ENCODE measurements around the gene ANKRD52.
A peak's percentile ranks its signal among the peaks of the same experiment; 100 is the strongest.
"Not testable (repeated sequence)": the region's sequence is repeated elsewhere in the genome, so short reads cannot be mapped to it uniquely, and the experiment has no call there.

The ANKRD52 gene

DNA sequence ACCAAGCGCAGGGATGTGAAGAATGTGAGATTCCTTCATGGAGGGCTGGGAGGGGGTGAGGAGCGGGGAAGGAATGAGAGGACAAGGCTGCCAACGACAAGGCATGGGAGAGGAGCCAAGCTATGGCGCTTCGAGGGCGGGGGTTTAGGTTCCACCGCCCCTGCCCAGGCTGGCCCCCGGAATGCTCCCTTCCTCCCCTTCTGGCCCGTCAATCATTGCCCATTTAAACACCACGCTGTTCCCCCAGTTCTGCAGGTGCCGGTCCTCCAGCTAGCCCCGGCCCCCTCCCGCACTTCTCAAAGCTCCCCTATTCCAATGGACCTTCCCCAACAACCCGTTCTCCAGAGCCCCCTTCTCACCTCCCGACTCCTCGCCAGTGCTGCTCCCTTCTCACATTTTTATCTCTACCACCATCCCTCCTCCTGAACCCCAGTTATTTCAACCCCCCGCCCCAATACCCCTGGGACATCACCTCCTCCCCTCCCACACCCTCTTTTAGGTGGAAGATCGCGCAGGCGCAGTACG lies 36.9 kb downstream of the ANKRD52 start:
- peak; percentile 56 for DNase-seq
- in situ Hi-C loops (cut with MboI; ENCODE audit: low pct_unique_long_range_greater_than_20kb, low sequenced_read_pairs) = no loop called here

DNA sequence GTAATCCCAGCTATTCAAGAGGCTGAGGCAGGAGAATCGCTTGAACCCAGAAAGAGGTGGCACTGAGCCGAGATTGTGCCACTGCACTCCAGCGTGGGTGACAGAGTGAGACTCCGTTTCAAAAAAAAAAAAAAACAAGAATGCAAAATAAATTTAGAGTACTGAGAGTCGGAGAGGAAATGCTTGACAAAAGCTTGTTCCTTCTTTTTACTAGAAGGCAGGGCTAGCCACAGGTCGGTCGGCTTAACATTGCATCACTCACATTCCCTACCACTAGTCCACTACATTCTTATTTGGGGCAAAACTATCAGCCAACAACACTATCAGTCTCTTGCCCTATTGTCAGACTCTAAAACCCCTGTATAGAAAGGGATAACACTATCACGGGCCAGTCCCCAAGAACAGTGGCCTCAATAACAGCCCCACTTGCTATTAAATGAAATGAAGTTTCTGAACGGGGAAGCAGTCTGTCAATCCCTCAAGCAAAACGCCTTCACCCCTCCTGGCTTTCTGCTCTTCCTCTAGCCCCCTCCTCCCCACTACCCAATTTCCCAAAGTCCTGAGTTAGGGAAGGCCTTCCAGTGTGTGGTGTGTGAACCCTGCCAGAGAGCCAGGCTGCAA lies 37.5 kb downstream of the ANKRD52 start:
- in situ Hi-C loops (cut with MboI; ENCODE audit: low pct_unique_long_range_greater_than_20kb, low sequenced_read_pairs) = no loop called here
- peak; percentile 85 for DNase-seq

DNA sequence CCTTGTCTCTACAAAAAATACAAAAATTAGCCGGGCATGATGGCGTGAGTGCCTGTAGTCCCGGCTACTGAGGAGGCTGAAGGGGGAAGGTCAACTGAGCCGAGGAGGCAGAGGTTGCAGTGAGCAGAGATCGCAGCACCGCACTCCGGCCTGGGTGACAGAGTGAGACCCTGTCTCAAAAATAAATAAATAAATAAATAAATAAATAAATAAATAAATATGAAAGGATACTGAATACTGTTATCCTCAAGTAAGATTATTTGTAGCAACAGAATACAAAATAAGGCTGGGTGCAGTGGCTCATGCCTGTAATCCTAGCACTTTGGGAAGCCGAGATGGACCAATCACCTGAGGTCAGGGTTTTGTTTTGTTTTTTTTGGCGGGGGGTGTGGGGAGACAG lies 38.3 kb downstream of the ANKRD52 start:
- DNase-seq = no peak
- in situ Hi-C loops (cut with MboI; ENCODE audit: low pct_unique_long_range_greater_than_20kb, low sequenced_read_pairs) = no loop called here

DNA sequence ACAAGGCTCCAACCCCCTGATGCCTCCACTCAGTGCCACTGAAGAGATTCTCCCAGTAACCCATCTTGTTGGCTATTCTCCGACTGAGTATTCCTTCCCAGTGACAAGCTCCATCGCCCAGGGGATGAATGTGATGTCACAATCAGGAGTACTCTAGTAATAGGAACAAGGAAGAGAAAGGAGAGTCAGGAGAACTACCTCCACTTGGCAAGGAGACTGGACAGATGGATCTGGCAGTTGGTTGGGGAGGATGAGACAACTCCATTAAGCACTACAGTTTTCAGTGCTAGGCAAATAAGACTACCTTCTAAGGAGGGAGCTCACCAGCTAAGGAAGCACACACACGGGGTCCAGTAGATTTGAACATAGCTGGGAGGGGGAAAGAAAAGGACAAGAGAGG lies 41.7 kb downstream of the ANKRD52 start:
- DNase-seq = no peak
- in situ Hi-C loops (cut with MboI; ENCODE audit: low pct_unique_long_range_greater_than_20kb, low sequenced_read_pairs) = no loop called here

DNA sequence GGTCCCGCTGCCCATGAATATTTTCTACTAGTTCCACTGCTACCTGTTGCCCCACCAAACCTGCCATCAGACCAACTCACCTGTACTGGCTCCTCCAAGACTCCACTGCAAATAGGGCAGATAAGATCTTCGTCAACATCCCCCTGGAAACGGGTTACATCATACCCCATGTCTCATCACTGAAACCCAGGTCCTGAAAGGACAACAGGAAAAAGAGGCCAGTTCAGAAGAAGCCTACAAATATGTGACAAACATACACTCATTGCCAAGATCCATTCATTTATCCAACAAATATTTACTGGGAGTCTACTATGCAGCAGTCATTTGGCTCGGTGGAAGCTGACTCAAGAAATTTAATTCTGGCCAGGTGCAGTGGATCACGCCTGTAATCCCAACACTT lies 44.3 kb downstream of the ANKRD52 start:
- DNase-seq = no peak
- in situ Hi-C loops (cut with MboI; ENCODE audit: low pct_unique_long_range_greater_than_20kb, low sequenced_read_pairs) = no loop called here

DNA sequence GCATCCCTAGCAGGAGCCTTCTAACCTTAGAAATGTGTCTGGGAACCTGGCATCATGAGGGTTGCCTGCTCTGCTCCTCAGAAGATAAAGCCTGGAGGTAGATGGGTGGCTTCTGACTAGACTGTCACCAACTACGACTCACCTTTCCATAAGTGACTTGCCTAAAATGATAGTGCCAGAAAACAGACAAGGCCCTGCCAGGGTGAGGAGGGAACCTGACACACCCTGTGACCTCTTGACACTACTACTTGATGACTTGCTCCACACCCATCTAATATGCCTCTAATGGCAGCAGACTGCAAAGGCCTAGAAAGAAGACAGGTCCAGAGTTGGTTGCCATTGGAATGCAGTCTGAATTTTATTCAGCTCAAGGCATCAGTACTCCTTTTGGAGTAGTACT lies 45.8 kb downstream of the ANKRD52 start:
- no peak for DNase-seq
- in situ Hi-C loops (cut with MboI; ENCODE audit: low pct_unique_long_range_greater_than_20kb, low sequenced_read_pairs) = no loop called here

DNA sequence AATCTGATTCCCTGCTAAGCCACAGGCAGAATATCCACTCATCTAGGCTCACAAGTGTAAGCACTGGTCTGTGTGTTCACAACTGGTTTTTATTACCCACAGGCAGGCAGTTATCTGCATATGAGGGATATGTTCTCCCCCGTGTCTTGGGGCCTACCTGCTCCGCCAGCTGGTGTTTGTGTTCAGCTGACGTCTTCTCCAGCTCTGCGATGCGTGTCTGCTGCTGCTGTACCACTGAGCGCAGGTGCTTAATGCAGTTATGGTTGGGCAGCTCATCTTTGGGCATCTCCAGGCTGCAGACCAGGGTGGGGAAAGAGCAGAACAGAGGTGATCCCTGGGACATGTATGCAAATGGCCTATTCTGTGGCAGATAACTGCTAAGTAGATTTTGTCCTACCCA lies 50.2 kb downstream of the ANKRD52 start:
- in situ Hi-C loops (cut with MboI; ENCODE audit: low pct_unique_long_range_greater_than_20kb, low sequenced_read_pairs) = no loop called here
- DNase-seq = no peak

DNA sequence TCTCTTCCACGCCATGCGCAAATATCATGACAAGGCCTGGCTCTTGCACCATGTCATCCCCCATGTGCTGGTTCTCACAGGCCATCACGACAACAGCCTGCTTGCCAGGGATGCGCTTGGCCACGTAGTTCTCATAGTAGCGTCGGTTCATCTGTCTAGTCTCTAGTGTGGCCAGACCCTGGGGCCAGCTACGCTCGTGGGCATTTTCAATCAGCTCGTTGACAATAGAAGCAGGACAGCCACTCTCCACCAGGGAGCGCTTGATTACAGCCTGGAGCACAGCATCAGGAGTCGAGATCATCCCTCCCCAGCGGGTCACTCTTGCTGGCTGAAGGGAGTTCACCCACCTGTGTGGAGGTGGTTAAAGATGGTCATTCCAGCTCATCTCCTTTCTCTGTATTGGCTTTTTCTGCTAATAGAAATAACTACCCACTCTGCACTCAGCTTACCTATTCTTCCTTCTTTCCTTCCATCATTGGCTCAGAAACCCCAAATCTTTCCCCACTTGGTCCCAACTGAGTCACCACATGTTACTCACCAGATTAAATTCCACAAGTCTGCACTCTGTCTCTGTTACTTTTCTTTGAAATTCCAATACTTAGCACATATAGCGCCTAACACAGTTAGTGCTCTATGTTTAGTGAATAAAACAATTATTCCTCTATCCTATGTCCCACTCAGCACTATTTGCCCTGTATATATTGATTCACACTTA lies 51.6 kb downstream of the ANKRD52 start:
- peak; percentile 56 for DNase-seq
- in situ Hi-C loops (cut with MboI; ENCODE audit: low pct_unique_long_range_greater_than_20kb, low sequenced_read_pairs) = no loop called here

DNA sequence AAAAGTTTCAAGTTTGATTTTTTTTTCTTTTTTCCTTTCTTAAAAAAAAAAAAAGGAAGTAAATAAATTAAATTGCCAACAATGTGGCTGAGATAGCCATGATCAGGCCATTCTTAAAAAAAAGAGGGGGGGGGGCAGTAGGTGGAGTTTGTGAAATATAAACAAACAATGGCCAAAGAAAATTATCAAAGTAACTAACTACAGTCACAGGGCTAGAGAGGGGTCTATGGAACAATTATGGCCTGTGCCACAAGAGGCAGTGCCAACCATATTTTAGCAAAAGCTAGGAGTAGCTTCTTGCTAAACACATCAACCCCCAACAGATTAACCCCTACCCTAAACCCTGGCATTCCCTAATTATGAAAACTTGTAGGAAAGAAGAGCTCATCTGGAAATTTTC lies 52.7 kb downstream of the ANKRD52 start:
- in situ Hi-C loops (cut with MboI; ENCODE audit: low pct_unique_long_range_greater_than_20kb, low sequenced_read_pairs) = no loop called here
- DNase-seq = peak; percentile 9

DNA sequence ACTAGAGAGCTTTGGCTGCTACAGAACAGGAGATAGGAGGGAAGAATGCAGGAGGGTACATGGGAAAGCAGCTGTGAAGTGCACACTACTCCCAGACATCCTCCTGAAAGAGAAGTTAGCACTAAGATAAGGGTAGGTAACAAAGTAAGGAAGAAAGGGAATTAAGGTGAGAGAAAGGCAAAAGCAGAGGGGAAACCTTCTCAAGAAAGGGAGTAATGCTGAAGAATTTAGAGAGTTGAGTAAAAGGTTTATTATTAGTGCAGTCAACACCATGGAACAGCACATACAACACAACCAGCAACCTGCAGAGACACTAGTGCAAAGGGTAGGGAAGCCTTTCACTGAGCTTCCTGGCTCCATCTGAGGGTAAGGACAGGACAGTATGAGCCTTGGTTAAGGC lies 53.9 kb downstream of the ANKRD52 start:
- in situ Hi-C loops (cut with MboI; ENCODE audit: low pct_unique_long_range_greater_than_20kb, low sequenced_read_pairs) = no loop called here
- no peak for DNase-seq

DNA sequence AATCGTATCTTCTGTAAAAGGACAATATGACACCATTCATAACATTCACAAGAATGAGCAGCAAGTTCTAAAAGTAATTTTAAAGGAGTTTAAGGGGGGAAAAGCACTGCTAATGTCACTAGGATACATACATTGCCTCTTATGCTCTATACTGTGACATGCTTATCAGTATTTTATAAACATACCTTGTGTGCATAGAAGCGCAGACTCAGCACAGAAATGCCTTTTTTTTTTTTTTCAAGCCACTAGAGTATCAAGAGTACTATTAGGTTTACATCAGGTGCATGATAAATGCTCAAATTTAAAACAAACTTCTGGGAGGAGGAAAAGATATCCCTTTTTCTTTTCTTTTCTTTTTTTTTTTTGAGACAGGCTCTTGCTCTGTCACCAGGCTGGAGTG lies 55.3 kb downstream of the ANKRD52 start:
- in situ Hi-C loops (cut with MboI; ENCODE audit: low pct_unique_long_range_greater_than_20kb, low sequenced_read_pairs) = no loop called here
- no peak for DNase-seq

DNA sequence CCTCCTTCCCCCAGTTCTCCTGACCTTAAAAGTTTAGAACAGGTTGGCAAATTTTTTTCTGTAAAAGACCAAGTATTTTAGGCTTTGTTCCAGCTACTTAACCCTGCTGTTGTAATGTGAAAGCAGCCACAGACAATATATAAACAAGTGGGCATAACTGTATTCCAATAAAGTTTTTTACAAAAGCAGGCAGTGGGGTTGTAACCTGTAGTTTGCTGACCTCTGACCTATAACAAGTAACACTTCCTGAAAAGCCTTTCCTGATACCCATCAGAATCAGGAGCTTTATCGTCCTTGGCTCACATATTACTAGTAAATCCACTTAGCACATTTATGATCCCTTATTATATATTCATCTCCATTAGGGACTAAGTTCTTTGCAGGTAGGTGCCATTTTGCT lies 55.8 kb downstream of the ANKRD52 start:
- in situ Hi-C loops (cut with MboI; ENCODE audit: low pct_unique_long_range_greater_than_20kb, low sequenced_read_pairs) = no loop called here
- DNase-seq = no peak

DNA sequence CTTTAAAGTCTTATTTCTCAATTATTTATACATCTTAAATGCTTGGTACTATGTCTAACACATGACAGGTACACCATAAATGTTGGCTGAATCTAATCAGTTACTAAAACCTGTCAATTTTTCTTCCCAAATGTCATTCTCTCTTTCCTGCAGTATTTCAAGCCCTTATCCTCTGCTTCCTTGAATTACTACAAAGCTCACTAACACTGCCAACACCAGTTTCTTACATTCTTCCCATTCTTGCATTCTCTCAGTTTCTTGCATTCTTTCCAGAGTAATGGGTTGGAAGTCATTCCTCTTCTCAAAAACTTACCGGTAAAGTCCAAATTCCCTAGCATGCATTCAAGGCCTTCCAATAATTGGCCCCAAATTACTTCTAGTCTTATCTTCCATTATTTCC lies 59.3 kb downstream of the ANKRD52 start:
- in situ Hi-C loops (cut with MboI; ENCODE audit: low pct_unique_long_range_greater_than_20kb, low sequenced_read_pairs) = no loop called here
- DNase-seq = no peak

DNA sequence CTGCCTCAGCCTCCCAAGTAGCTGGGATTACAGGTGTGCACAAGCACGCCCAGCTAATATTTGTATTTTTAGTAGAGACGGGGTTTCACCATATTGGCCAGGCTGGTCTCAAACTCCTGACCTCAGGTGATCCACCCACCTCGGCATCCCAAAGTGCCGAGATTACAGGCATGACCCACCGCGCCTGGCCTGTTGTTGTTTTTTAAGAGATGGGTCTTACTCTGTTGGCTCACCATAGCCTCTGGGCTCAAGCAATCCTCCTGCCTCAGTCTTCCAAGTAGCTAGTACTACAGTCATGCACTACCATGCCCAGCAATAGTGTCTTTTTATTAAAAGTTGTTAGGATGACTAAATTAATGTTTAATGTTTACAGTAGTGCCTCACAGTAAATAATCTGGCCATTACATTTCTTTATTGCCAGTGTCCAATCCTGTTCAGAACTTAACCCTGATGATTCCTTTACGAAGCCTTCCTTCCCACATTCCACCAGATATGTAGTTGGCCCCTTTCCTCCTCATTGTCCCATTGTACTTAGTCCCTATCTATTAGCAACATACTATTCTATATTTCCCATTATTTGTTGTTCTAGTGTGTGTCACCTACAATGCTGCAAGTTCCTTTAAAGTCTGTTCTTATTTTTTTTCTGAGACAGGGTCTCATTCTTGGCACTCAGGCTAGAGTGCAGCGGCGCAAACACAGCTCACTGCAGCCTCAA lies 60.1 kb downstream of the ANKRD52 start:
- DNase-seq = no peak
- in situ Hi-C loops (cut with MboI; ENCODE audit: low pct_unique_long_range_greater_than_20kb, low sequenced_read_pairs) = no loop called here

DNA sequence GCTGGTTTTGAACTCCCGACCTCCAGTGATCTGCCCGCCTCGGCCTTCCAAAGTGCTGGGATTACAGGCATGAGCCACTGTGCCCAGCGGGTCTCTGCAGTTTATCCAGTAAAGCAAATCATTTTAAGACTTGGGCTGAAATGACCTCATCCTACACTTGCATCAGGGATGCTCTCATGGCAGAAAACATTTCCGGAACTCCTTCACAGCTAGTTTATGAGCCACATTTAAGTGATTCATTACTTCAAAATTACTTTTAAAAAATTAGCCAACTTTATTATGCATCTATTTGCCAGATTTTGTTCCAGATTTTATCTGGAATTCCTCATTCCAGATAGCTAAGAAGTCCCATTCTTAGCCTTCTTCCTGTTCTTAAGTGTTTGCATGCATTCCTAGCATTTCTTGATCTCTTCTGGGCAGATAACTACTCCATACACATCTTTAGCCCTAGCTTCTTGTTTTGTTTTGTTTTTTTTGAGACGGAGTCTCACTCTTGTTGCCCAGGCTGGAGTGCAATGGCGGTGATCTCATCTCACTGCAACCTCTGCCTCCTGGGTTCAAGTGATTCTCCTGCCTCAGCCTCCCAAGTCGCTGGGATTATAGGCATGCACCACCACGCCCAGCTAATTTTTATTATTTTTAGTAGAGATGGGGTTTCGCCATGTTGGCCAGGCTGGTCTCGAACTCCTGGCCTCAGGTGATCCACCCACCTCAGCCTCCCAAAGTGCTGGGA lies 61.2 kb downstream of the ANKRD52 start:
- in situ Hi-C loops (cut with MboI; ENCODE audit: low pct_unique_long_range_greater_than_20kb, low sequenced_read_pairs); DNase-seq: not testable (repeated sequence)

DNA sequence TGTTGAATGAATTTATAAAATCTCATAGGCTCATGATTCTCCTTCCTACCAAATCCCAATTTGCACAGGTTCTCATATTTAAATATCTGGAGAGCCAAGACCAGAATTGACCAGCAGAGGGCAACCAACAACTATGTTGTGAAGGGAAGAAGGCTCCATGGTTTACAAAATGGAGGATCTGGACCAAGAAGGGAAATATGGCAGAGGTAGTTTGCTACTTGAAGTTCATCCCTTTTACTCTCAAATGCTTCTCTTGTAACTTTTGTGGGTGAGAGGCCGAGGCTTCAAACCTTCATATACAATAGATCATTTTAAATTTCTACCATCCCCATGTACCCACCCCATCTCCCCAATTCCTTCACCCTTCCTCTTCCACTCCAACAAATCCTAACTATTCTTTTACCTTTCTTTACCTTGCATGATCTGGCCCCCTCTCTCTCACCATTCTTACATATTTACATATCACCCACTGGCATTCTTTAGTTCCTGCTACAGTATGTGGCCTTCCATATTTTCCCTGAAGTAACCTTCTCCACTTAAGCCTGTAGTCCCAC lies 65.1 kb downstream of the ANKRD52 start:
- in situ Hi-C loops (cut with MboI; ENCODE audit: low pct_unique_long_range_greater_than_20kb, low sequenced_read_pairs) = no loop called here
- peak; percentile 86 for DNase-seq

DNA sequence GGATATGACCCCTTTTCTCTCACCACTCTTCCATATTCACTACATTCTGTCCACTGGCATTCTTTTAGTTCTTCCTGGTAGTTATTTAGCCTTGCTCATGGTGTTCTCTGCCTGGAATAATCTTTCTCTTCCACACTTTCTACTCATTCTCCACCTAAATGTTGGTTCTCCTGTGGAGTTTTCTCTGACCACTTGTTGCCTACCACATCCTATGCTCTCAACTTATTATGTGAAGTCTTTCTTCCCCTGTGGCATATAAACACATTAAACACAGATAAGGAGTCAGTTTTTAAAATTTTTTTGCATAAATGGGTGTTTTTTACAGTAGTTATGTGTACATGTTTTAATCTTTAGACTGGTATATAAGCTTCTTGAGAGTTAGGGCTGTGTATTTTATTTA lies 65.6 kb downstream of the ANKRD52 start:
- DNase-seq = no peak
- in situ Hi-C loops (cut with MboI; ENCODE audit: low pct_unique_long_range_greater_than_20kb, low sequenced_read_pairs) = no loop called here

DNA sequence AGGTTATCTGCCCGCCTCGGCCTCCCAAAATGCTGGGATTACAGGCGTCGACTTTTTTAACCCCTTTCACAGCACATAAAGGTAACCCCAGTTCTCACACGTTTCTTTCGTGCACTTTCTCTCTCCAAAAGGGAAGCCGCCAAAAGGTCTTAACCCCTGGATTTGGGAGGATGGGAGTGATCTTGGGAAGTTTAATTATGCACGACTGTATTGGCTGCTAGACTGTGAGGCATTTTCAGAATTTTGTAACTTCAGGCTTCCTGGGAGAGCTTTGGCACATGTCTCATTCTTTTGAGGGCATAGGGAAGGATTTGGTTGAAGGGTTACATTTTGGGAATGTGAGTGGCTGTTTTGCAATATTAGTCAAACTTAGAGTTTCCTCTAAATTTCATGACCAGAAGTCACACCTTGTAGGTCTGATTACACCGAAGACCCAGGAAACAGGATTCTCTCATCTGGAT lies 67.5 kb downstream of the ANKRD52 start:
- peak; percentile 8 for DNase-seq
- in situ Hi-C loops (cut with MboI; ENCODE audit: low pct_unique_long_range_greater_than_20kb, low sequenced_read_pairs) = no loop called here

DNA sequence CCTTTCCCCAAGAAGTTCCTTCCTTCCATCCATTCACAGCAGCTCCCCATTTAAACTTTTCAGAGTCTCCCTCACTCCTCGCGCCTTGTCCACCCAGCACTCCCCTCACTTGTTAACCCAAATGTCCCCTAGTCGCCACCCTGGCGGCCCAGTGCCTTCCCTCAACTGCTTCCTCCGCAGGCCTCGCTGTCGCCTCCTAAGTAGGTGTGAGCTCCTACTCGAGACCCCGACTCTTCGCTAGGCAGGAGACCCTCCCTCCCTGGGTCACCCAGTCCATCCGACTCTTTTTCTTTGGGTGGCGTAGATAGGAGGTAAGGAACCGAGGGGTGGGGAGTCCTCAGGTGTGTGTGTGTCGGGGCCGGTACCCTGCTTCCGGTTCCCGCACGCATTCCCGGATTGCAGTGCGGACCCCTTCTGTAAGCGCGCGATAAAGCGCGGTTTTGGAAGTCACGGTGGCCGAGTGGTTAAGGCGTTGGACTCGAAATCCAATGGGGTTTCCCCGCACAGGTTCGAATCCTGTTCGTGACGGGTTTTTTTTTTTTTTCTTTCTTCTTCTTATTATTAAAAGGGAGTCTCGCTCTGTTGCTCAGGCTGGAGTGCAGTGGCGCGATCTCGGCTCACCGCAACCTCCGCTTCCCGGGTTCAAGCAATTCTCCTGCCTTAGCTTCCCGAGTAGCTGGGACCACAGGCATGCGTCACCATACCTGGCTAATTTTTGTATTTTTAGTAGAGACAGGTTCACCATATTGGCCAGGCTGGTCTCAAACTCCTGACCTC lies 68.1 kb downstream of the ANKRD52 start:
- DNase-seq = peak; percentile 95
- in situ Hi-C loops (cut with MboI; ENCODE audit: low pct_unique_long_range_greater_than_20kb, low sequenced_read_pairs) = no loop called here

All from KBM-7 (cell line).